NCI-H1105 (cell line): Measurements from ENCODE around the gene HMCN1.
A peak's percentile ranks its signal among the peaks of the same experiment; 100 is the strongest.

Source experiments
- DNase-seq: peaks from one replicate; lab custom pipeline; 2025; lab: John Stamatoyannopoulos, UW

Gene HMCN1

GRCh38 chr1:185853739-185854138 is 119.5 kb downstream of the HMCN1 start:
- no peak for DNase-seq

- no peak for DNase-seq
Measured at GRCh38 chr1:185856482-185856881, 122.3 kb downstream of the HMCN1 start.

GRCh38 chr1:185857442-185857841 is 123.3 kb downstream of the HMCN1 start:
- DNase-seq, result no peak

GRCh38 chr1:185860311-185860710 is 126.1 kb downstream of the HMCN1 start:
- DNase-seq, result no peak

GRCh38 chr1:185860859-185861258 is 126.7 kb downstream of the HMCN1 start:
- no peak for DNase-seq

GRCh38 chr1:185861630-185862029 is 127.4 kb downstream of the HMCN1 start:
- no peak for DNase-seq

- DNase-seq, result no peak
Measured at GRCh38 chr1:185862235-185862634, 128.0 kb downstream of the HMCN1 start.

- DNase-seq, result no peak
Measured at GRCh38 chr1:185864331-185864730, 130.1 kb downstream of the HMCN1 start.

- no peak for DNase-seq
Measured at GRCh38 chr1:185864889-185865517, 130.8 kb downstream of the HMCN1 start.

- no peak for DNase-seq
Measured at GRCh38 chr1:185869590-185869989, 135.4 kb downstream of the HMCN1 start.

- DNase-seq, result no peak
Measured at GRCh38 chr1:185871627-185872150, 137.5 kb downstream of the HMCN1 start.

GRCh38 chr1:185874246-185874645 is 140.1 kb downstream of the HMCN1 start:
- no peak for DNase-seq

- DNase-seq, result no peak
Measured at GRCh38 chr1:185880330-185880729, 146.1 kb downstream of the HMCN1 start.

GRCh38 chr1:185880779-185881333 is 146.7 kb downstream of the HMCN1 start:
- no peak for DNase-seq

- DNase-seq, result no peak
Measured at GRCh38 chr1:185886046-185886445, 151.9 kb downstream of the HMCN1 start.

- DNase-seq, result no peak
Measured at GRCh38 chr1:185886671-185887070, 152.5 kb downstream of the HMCN1 start.

GRCh38 chr1:185892831-185893403 is 158.7 kb downstream of the HMCN1 start:
- peak; percentile 11 for DNase-seq

GRCh38 chr1:185894791-185895190 is 160.6 kb downstream of the HMCN1 start:
- no peak for DNase-seq

GRCh38 chr1:185895208-185895900 is 161.2 kb downstream of the HMCN1 start:
- DNase-seq, result no peak

- DNase-seq, result no peak
Measured at GRCh38 chr1:185896863-185897262, 162.7 kb downstream of the HMCN1 start.

- DNase-seq, result no peak
Measured at GRCh38 chr1:185906186-185906585, 172.0 kb downstream of the HMCN1 start.

- no peak for DNase-seq
Measured at GRCh38 chr1:185907246-185907645, 173.1 kb downstream of the HMCN1 start.

GRCh38 chr1:185911978-185912377 is 177.8 kb downstream of the HMCN1 start:
- DNase-seq, result no peak
